Muscle of back (tissue), 11 donors: ENCODE measurements around the gene TLN1. TPM values are rescaled to one million over a fixed set of nuclear protein-coding genes. Genes with fewer than 3 reads are reported as not detected.

Experiments used
- DNase-seq, 3 donors: peaks; one replicate each; pipeline versions ENCODE4 v3.0.0 to v3.0.0-alpha.2; 2013
- polyA plus RNA-seq, 10 donors: library from polyadenylated mRNA; unstranded; fragments of 120-200 nt; gene quantifications; one replicate each; pipeline ENCODE4 v1.2.1, GENCODE V29; 2013; ENCODE audit not compliant: insufficient read length in 10 of 10

TLN1 gene
- polyA plus RNA-seq, 10 donors: 96.0 to 136 (median 108) TPM

DNA sequence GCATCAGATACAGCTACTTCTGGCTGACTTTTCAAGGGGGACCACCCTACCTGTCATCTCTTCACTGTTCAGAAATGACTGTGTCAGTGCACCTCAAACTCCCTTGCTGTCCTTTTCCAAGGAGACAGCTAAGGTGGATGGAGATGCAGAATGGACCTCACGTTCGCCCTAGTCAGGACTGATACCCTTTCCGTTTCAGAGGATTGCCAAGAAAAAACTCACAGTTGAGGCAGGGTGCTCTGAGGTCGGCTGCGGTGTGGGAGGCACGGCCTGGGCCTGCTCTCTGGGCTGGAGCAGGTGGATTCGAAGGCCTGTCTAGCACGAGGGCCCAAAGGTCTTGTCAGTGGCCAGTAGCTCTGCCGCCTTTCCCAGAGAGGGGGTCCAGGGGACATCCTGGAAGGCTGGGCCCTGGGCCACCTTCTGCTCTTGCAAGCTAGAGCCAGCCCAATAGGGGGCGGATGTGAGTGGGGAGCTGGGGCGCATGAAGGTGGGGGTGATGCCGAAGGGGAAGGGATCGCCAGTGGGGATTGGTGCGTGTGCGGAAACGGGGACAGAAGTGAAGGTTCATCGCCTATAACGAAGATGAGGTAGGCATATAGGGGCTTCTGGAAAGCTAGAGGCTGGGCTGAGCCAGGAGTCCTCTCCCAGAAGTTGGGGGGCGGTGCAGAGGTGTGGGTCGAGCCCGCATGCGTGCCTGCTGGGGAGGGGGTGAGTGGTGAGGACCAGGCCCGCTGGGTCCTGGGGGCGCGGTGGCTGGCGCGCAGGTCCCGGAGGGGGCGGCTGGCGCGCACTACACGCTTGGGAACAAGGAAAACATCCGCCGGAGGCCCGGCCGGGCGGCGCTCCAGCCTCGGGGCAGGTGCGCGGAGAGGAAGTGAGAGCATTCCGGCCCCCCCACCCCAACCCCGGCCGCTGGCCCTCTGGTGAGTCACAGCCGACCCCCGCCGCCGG is 24.6 kb upstream of the TLN1 start:
- peak; percentile 39 to 75 (median 63) for DNase-seq

DNA sequence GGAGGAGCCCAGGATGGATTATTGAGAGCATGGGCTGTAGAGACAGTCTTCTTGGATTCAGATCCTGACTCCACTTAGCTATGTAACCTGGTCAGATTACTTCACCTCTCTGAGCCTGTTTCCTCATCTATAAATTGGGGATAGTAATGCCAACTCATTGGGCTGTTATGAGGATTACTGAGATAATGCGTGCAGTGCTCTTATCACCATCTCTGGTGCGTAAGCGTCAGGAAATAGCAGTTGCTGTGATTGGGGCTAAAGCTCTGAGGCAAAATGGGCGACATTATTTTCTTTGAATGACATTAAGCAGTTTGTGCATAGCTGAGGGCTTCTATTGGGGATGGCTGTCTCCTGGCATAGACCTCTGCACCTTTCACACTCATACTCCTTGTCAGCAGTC is 23.1 kb upstream of the TLN1 start:
- DNase-seq: no peak

DNA sequence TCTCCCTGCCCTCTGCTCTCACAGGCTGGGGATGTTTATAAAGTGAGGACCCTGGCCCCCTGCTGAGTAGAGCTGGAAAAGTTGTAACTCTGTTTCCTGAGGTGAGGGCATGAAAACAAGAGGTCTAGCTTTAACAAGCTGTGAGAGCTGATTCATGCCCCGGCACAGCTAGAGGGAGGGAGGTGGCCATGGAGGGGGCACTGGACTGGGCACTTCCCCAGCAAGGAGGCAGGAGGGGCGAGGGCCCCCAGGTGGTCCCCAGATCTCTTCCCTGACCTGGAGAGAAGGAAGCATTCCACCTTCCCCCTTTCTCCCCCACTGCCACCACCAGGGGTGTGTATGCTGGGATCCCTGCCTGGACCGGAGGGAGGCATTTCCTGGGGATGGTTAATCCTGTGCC is 22.3 kb upstream of the TLN1 start, which contains the start of gene MSMP:
TSS of gene MSMP (minus strand) at position 13 of the 400 bp plus-strand sequence. CDS start 147 bp downstream, outside the sequence.
- DNase-seq: no peak

DNA sequence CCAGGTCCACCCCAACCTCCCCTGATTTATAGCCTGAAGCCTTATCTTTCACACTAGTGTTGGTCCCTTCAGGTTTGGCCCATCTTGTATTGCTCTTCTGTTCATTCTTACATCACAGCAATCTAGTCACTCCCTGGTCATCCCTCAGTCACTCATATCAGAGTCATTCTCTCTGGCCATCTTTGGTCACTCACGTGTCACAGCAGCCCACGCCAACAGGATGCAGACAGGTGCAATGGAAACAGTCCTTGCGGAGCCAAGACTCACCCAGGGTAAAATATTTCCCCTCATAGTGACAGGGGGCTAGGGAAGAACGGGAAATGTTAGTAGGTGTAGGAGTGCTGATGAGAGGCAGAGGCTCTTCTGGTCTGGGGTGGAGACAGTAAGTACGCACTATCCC is 21.5 kb upstream of the TLN1 start:
- DNase-seq: no peak

DNA sequence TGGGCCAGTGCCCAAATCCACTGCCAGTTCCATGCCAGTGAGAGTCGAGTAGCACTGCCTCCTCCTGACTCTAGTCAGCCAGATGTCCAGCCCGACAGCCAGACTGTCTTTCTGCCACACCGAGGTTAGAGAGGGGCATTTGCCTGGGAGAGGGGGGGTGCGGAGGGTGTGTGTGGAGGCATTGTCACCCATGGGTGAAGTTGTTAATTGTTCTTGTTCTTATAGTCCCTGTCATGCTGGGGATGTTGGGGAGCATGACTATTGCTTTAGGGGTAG is 18.2 kb upstream of the TLN1 start:
- no peak for DNase-seq

DNA sequence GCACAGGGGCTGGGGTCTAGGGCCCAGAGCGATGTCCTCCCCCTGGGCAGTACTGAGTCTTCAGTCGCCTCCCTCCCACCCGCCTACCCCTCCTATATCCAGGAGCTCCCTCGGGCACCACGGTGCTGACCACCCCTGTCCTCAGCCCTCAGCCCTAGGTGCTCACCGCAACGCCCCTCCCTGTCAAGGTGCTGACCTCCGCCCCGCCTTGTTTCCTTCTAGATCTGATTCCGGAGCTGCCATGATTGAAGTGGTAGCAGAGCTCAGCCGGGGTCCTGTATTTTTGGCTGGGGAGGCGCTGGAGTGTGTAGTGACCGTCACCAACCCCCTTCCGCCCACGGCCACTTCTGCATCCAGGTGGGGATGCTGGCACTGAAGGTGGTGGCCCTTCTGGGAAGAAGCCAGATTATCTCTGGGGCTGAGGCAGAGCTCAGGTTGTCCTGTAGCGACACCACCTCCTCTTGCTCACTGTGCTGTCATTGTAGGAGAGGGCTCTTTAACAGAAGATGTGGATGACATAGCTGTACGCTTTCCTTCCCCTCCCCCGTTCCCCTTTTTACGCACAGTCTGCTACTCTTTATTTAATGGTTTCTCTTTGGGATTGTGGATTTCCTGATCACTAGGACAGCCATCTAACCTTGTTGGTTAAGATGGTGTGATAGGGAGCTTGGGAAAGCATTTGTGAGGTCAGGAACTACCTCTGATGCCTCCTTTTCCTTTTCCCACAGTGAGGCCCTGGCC is 17.7 kb upstream of the TLN1 start:
- DNase-seq: peak in 1 of 3 donors; percentile 38

DNA sequence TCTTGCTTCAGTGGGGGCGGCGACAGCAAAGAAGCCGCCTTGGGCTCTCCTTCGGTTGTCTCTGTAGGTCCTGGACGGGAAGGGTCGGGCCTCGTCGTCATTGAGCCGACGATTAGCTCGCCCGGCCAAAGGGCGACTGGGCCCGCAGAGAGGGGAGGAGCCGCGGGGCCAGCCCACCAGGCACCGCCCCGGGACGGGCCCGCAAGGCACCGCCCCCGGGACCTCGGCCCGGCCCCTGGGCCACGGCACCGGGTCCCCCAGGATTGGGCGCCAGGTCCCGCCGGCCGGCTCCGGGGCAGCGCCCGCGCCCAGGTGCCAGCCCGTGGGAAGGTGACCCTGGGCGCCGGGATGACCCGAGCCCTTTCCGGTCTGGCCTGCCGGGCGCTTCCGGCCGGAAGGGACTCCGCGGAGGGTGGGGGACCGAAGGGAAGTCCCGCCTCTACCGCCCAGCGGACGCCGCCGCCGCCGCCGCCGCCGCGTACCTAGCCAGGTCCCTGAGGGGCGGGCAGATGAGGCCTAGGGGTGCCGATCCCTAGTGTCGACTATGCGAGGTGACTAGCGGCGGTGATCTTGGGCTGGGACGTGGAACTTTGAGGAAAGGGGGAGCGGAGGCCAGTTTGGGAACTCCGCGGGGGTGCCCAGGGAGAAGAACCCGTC is 17.0 kb upstream of the TLN1 start, which contains the start of the genes GBA2 and RGP1:
TSS of gene GBA2 (minus strand) at position 371 of the 657 bp plus-strand sequence. CDS start 524 bp downstream, outside the sequence.
TSS of gene RGP1 (plus strand) at position 430 of the 657 bp plus-strand sequence. CDS start 469 bp downstream, outside the sequence.
- peak; percentile 62 to 92 (median 79) for DNase-seq

DNA sequence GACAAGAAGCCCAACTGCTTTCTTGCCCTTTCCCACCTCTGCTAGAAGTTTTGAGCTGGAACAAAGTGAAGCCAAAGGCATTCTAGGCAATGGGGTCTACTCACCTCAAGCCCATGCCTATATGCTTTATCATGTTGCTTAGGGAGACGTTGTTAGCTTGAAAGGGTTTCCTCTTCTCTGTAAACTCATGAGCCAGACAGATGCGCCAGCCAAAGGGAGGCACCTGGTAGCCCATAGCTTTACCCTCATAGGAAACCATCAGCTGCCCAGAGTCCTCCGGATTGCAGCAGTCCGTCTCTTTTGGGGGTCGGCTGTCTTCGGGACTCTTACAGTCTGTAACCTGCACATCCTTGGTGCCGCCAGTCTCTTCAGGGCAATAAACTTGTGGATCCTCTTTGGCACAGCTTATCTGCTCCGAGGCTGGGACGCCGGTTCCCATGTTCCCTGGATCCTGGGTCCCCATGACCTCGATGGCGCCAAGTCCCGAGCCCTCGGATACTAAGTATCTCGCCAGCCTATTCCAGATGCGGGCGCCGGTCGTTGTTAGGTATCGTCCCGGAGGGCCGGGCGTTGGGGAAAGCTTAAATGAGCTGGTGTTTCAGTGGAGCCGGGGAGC is 16.4 kb upstream of the TLN1 start:
- DNase-seq: no peak

DNA sequence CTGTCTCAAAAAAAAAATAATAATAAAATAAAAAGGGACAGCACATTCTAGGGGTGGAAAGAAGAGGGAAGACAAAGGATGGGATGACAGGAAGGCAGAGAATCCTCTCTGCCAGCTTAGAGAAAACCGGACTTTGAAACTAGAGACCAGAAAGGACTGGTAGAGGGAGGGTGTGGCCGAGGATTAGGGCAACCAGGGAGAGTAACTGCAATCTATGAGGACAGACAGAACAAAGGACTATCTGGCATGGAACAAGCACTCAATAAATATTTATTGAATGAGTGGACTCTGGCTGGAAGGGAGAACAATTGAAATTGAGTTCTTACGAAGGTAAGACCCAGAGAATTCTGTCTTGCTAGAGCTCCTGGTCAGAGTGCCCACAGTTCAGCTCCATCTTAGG is 14.6 kb upstream of the TLN1 start:
- no peak for DNase-seq

DNA sequence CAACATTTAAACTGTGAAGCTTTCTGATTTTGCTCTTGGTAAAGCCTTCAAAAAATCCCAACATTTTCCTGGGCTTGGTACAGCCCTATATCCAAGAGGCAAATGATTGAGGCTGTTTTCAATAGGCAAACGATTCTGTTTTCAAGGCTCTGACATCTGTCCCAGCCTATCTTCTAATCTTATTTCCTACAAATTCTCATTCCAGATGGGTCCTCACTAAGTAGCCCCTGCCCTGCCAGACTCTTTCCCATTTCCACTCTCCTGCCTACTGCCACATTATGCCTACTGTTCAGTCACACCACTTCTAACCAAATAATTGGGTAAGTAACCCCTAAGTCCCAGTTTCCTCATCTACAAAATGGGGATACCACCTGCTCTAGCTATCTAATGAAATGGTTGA is 13.6 kb upstream of the TLN1 start:
- no peak for DNase-seq

DNA sequence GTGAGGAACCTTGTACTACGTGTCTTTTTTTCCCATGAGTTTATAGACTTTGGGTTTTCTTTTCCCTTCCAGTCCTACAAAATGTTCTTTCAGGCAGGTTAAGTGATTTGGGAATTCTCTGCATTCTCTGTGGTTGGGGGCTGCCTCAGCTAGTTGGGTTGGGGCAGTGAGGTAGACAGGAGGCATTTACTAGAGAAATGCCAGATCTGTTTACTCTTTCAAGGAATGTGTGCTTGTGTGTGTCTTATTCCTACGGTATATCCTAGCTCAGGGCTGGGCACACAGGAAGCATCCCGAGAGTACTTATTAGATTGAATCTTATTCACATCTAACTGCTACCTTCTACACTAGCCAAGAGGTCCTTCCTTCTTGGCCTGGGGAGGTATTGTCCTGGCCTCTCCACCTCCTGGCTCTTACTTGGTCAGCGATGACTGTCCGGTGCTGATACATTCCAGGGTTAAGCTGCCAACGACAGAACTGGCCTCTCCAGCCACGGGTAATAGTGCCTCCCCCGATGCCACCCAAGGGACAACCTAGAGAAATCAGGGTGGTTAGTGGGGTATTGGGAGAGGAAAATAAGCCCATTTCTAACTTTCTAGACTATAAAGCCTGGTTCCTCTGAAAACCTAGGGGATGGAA is 12.0 kb upstream of the TLN1 start:
- no peak for DNase-seq

DNA sequence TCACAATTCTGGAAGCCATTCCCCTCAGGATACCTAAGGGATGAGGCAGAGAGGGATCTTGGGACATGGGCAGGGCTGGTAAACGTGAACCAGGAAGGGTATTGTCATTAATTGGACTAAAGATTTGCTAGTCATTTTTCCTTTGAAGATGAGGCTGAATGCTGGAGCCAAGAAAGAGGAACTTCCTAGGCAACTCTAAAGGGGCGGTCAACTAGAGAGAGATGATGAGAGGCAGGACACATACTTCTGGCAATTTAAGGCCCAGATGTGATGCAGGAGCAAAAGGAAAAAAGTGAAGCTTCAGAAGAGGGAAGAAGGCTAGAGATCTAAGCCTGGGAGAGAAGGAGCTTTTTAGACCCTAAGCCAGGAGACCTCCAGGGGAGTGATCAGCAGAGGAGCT is 11.5 kb upstream of the TLN1 start:
- no peak for DNase-seq

DNA sequence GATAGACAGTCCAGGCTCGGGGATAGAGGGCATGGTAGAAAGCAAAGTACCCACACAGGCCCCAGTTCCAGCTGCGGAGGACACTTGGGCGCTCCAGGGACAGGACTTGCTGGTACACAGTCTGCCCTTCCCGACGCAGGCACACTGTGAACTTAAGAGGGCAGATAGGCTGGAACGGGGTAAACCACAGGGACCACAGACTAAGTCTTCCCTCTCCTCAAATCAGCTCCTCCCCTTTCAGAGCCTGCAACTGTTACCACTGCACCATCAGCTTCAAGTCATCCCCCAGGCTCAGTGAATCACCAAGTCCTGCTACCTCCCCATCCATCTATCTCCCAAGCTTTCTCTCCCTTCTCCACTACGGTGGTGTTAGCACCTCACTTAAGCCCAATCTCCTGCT is 9.7 kb upstream of the TLN1 start:
- DNase-seq: no peak

DNA sequence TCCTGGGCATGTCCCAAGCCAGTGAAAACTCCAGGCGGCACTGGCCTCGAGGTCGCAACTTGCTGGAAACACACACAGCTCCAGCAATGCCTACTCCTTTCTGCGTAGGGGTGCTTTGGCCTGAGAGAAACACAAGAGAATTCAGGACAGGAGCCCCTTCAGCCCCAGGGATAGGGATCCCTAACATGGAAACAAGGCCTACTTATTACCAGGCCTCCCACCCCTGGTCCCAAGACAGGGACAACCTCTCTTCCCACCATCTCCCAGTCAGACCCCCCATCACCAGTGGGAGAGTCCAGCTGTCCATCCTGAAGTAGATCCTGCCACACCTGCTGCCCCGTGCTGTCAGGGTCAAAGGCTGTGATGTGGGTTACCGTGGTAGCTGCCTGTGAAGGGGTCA is 8.2 kb upstream of the TLN1 start:
- DNase-seq: no peak

DNA sequence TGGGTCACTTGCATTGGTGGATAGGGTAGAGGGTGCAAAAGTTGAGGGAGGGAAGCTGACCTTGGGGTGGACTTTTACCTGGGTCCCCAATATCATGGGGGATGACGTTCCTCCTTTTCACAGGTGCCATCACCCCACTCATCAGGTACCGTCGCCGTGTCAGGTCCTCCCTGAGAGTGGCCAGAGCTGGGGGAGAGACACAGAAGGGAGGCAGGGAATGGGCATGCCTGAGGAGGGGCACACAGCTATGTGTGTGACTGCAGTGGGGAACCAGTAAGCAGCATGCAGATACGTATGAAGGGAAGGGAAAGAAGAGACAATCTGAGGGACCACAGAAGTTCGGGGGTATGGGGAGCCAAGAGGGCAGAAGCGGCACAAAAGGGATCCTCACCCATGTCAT is 6.9 kb upstream of the TLN1 start:
- no peak for DNase-seq

DNA sequence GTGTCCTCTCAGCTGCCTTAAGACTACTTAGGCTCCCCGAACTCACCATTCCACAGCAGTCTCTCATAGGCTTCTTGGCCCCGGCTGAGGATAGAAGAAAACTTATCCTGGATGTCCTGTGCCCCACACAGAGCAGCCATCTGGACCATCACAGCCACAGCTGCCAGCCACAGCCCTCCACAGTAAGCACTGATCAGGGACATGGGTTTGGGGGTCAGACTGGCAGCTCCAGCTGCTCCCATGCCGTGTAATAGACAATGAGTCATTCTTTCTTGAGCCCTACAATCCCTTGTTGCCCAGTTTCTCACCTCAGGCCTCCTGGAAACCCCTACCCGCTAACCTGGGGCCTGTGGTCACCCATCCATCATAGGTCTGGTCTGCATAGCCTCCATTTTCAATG is 6.2 kb upstream of the TLN1 start:
- DNase-seq: no peak

DNA sequence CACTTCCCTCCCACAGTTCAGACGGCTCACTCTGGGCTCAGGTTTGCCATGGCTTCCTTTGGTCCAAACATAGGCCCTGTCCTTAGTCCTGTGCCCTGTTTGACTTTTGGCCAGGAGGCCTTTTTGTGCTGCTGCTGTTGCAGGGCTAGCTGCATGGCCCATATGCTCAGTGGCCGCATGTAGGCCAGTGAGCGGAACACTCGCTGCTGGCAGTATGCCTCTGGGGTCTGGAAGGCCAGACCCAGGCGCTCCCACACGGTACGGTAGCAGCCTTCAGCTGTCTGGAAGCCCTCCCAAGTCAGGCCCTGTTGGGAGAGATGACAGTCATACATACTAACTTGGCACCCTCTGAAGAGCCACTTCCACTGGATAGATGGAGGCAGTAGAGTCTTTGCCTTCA is 5.1 kb upstream of the TLN1 start:
- DNase-seq: no peak

DNA sequence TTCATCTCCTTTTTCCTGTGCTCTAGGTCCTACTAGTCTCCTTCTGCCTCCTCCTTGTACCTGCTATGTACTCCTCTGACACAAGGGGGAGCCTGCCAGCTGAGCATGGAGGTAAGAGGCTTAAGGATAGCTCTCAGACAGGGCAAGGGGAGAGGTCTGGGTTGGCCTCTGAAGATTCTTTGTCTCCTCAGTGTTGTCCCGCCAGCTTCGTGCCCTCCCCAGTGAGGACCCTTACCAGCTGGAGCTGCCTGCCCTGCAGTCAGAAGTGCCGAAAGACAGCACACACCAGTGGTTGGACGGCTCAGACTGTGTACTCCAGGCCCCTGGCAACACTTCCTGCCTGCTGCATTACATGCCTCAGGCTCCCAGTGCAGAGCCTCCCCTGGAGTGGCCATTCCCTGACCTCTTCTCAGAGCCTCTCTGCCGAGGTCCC is 4.2 kb upstream of the TLN1 start:
- DNase-seq: peak; percentile 44 to 77 (median 46)

DNA sequence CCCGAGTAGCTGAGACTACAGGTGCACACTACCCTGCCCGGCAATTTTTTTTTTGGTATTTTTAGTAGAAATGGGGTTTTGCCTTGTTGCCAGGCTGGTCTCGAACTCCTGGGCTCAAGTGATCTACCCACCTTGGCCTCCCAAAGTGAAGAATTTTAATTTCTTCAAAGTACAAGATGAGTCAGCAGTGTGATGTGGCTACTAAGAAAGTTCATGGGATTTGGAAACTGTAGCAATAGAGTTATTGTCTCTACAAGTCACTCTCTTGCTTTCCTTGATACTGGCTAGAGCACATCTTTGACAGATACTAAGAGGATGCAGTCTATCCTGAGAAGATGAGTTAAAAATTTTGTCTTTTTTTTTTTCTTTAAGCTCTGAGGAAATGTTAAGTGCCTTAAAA is 2.1 kb upstream of the TLN1 start:
- DNase-seq: no peak

DNA sequence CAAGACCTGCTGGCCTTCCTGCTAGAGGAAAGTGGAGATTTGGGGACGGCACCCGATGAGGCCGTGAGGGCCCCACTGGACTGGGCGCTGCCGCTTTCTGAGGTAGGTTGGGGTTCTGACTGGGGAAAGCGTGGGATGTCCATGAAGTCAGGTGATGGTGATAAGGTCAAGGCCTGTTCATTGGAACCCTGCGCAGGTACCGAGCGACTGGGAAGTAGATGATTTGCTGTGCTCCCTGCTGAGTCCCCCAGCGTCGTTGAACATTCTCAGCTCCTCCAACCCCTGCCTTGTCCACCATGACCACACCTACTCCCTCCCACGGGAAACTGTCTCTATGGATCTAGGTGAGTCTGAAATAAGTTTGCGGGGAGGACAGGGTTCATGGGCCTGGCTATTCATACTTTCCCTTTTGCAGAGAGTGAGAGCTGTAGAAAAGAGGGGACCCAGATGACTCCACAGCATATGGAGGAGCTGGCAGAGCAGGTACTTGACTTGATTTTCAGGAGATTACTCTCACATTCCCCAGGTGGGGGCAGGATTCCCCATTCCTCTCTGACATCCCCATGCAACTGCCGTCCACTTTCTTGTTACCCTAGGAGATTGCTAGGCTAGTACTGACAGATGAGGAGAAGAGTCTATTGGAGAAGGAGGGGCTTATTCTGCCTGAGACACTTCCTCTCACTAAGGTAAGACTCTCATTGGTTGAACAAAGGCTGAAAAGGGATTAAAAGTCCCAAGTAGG is 976 bp upstream of the TLN1 start:
- DNase-seq: no peak
